ENCODE results near the gene RUVBL1.

- TF ChIP-seq CTCF (IDR thresholded peaks at IDR 0.05; ENCODE audit: low read length) (no peak), EZH2 (optimal IDR thresholded peaks at IDR 0.05; ENCODE audit: low read depth, low read length) (no peak)
Observed at GRCh38 chr3:128128251-128128650, 4.6 kb upstream of the RUVBL1 start.

Data from MM.1S (cell line).